Stomach (tissue), 9 donors: Measurements from ENCODE around the gene IVD. TPM values are rescaled to one million over a fixed set of nuclear protein-coding genes. Genes with fewer than 3 reads are reported as not detected.

Experiments used
- DNase-seq, 2 donors: peaks; one replicate each; pipeline versions ENCODE4 v3.0.0 to v3.0.0-alpha.2; 2013 to 2019
- H3K27ac ChIP-seq, 5 donors: fragments of 200-600 bp in 4 of 5; sonication (generic) in 4 of 5; one replicate each; pipeline ENCODE4 v1.5.1; 2013 to 2019; ENCODE audit warnings: mild to moderate bottlenecking in 1 of 5, moderate library complexity in 1 of 5
- H3K27me3 ChIP-seq, 3 donors: fragments of 200-600 bp; sonication (generic); one replicate each; pipeline ENCODE4 v1.5.1; 2017 to 2019; ENCODE audit warnings: mixed run types in 1 of 3
- H3K36me3 ChIP-seq, 4 donors: fragments of 200-600 bp; sonication (generic); 1 replicate in 3 of 4; 2 replicates in 1 of 4; pipeline ENCODE4 v1.5.1; 2016 to 2019
- H3K4me1 ChIP-seq, 4 donors: fragments of 200-600 bp; sonication (generic); one replicate each; pipeline ENCODE4 v1.5.1; 2016 to 2019
- H3K4me3 ChIP-seq, 4 donors: fragments of 200-600 bp; sonication (generic) in 3 of 4; one replicate each; pipeline ENCODE4 v1.5.1; 2016 to 2019; ENCODE audit warnings: mild to moderate bottlenecking in 1 of 4
- H3K9me3 ChIP-seq, 4 donors: fragments of 200-600 bp; sonication (generic); one replicate each; pipeline ENCODE4 v1.5.1; 2016 to 2019
- CTCF ChIP-seq, 7 experiments: fragments of 450-650 bp in 4 of 7; fragments of 200-600 bp in 3 of 7; sonication (generic) in 3 of 7; IDR thresholded peaks; one replicate each; pipeline ENCODE4 v1.5.1; 2016 to 2019; ENCODE audit warnings: antibody characterized with exemption in 7 of 7, control low read depth in 2 of 7, mild to moderate bottlenecking in 1 of 7
- EP300 ChIP-seq: sonication (generic); formaldehyde crosslinking; IDR thresholded peaks from one replicate; pipeline ENCODE4 v1.6.1; 2017; ENCODE audit warnings: antibody characterized with exemption
- POLR2A ChIP-seq, 4 donors: fragments of 450-650 bp; IDR thresholded peaks; one replicate each; pipeline ENCODE4 v1.6.1; 2016; ENCODE audit warnings: antibody characterized with exemption in 4 of 4, control low read depth in 2 of 4, mild to moderate bottlenecking in 1 of 4, moderate library complexity in 1 of 4
- POLR2AphosphoS5 ChIP-seq, 3 donors: sonication (generic); formaldehyde crosslinking; IDR thresholded peaks; one replicate each; pipeline ENCODE4 v1.6.1; 2016; ENCODE audit warnings: antibody characterized with exemption in 3 of 3
- WGBS, 5 donors: extraction: QIAGEN DNeasy Blood & Tissue Kit in 3 of 5; methylation state at CpG; one replicate each; pipeline versions ENCODE4 v1.1.5 to v1.1.7; 2013 to 2018; 5-methylcytosine and 5-hydroxymethylcytosine counted together
- intact Hi-C: fragments of 100-400 bp; cut with DNase I; formaldehyde crosslinking; loops from one replicate; pipeline ENCODE4 v1.15.1; 2023; ENCODE audit warnings: low total_unique reads
- polyA plus RNA-seq, 3 donors: library from polyadenylated mRNA; stranded (reverse); fragments of 200-250 nt; gene quantifications; one replicate each; pipeline ENCODE4 v1.2.3, GENCODE V29; 2013
- total RNA-seq, 5 donors: library from RNA; depleted of rRNA; stranded (reverse); fragments of >200 nt; gene quantifications; one replicate each; pipeline versions ENCODE4 v1.1.0 to v1.2.3, GENCODE V29; 2014 to 2016
- donor health status: healthy with polysubstance abuse.
- donor health status: Bipolar disorder and iron deficiency.
- donor health status: healthy.

IVD gene
- total and polyA plus RNA-seq, 8 donors = 26.7 to 78.1 (median 45.3) TPM

GRCh38 chr15:40388941-40389823, 16.4 kb upstream of the IVD start:
- Histone ChIP-seq H3K9me3 (no peaks in the 10 kb centered on the region), H3K36me3 (peaks cover 20 to 83% (median 70%) of the 10 kb centered on the region in 4 donors), H3K27ac (peak overlapping the region; percentile 43 to 75 (median 68)), H3K27me3 (no peaks in the 10 kb centered on the region), H3K4me1 (peaks cover 2 to 20% (median 11%) of the 10 kb centered on the region in 4 donors), H3K4me3 (no peak overlapping the region)
- TF ChIP-seq POLR2A (IDR thresholded peaks at IDR 0.05) = no peak
- no peak for TF ChIP-seq POLR2AphosphoS5 (IDR thresholded peaks at IDR 0.05)
- no peak for TF ChIP-seq CTCF (IDR thresholded peaks at IDR 0.05)
- no peak for TF ChIP-seq EP300
- DNase-seq = no peak
- intact Hi-C loops = no loop called here
- WGBS, 5 donors = 87 to 94% (median 89%) methylated on average over 13 of the region's 13 CpGs

- Histone ChIP-seq H3K36me3 (peaks cover 20 to 91% (median 70%) of the 10 kb centered on the region in 4 donors), H3K9me3 (no peaks in the 10 kb centered on the region)
- intact Hi-C loops = no loop called here
Measured at GRCh38 chr15:40389824-40390595, 15.6 kb upstream of the IVD start.

GRCh38 chr15:40392986-40393948, 12.3 kb upstream of the IVD start:
- intact Hi-C loops = no loop called here
- Histone ChIP-seq H3K9me3 (no peaks in the 10 kb centered on the region), H3K27me3 (no peaks in the 10 kb centered on the region), H3K4me3 (no peak overlapping the region), H3K27ac (no peak overlapping the region), H3K36me3 (peaks cover 12 to 68% (median 51%) of the 10 kb centered on the region in 4 donors), H3K4me1 (peaks cover 0 to 17% (median 8%) of the 10 kb centered on the region in 4 donors)
- DNase-seq = no peak
- TF ChIP-seq POLR2AphosphoS5 (IDR thresholded peaks at IDR 0.05) = no peak
- TF ChIP-seq CTCF (IDR thresholded peaks at IDR 0.05) = no peak
- no peak for TF ChIP-seq POLR2A (IDR thresholded peaks at IDR 0.05)
- TF ChIP-seq EP300 = no peak
- 91 to 94% (median 93%) methylated on average over 4 of the region's 4 CpGs for WGBS, 5 donors

More at GRCh38 chr15:40389824-40390595, 15.6 kb upstream of the IVD start:
- H3K4me1 ChIP-seq = peaks cover 0 to 16% (median 8%) of the 10 kb centered on the region in 4 donors
- DNase-seq = peak in 1 of 2 donors; percentile 56
- no peak overlapping the region for H3K4me3 ChIP-seq
- TF ChIP-seq CTCF (IDR thresholded peaks at IDR 0.05) (no peak), POLR2AphosphoS5 (IDR thresholded peaks at IDR 0.05) (peak in 2 of 3 donors; percentile 23 to 30)
- WGBS, 5 donors = 44 to 73% (median 61%) methylated on average over 2 of the region's 2 CpGs
- H3K27me3 ChIP-seq = no peaks in the 10 kb centered on the region
- peak overlapping the region; percentile 43 to 75 (median 68) for H3K27ac ChIP-seq
